ENCODE measurements around the gene PRELID3B. TPM values are rescaled to one million over a fixed set of nuclear protein-coding genes. Genes with fewer than 3 reads are reported as not detected.
A peak's percentile ranks its signal among the peaks of the same experiment; 100 is the strongest.

Gene PRELID3B
- total RNA-seq, 1 experiment from 2014 or later, result 181 TPM

- peaks cover 30% of the 10 kb centered on the region for H3K79me2 ChIP-seq (ENCODE audit: low read length)
- no peaks in the 10 kb centered on the region for H4K20me1 ChIP-seq (ENCODE audit: low read length)
- peak overlapping the region; percentile 99 for H3K4me2 ChIP-seq (ENCODE audit: low read length)
- H3K4me3 ChIP-seq (ENCODE audit: low read length), result peak overlapping the region; percentile 96
- intact Hi-C loops (cut with micrococcal nuclease), result no loop called here
- no peaks in the 10 kb centered on the region for H3K27me3 ChIP-seq (ENCODE audit: low read length)
- H3K9ac ChIP-seq (ENCODE audit: low read length), result peak overlapping the region; percentile 88
- H3K27ac ChIP-seq (ENCODE audit: low read length), result no peak overlapping the region
- H3K9me2 ChIP-seq (replicated peaks; ENCODE audit: low read length), result no peaks in the 10 kb centered on the region
- no peaks in the 10 kb centered on the region for H3F3A ChIP-seq (ENCODE audit: low read length, unreplicated experiment)
- TSS peak; percentile 47 for BruUV-seq (replicated peaks)
- H2AFZ ChIP-seq (ENCODE audit: low read length), result peak overlapping the region; percentile 90
- no peaks in the 10 kb centered on the region for H3K9me3 ChIP-seq (ENCODE audit: low read length)
- DNase-seq, result no peak
- POLR2A ChIA-PET (ENCODE audit: unreplicated experiment), result no interaction called here
- CTCF ChIA-PET, result no interaction called here
- ATAC-seq, result no peak
- TF ChIP-seq EZH2phosphoT487 (IDR thresholded peaks at IDR 0.05; ENCODE audit: borderline replicate concordance, low read length), result no peak
- TF ChIP-seq EZH2 (IDR thresholded peaks at IDR 0.05; ENCODE audit: low read length, unreplicated experiment), result no peak
- TF ChIP-seq CTCF (conservative IDR thresholded peaks at IDR 0.05; ENCODE audit: low read depth, low read length), result no peak
- H3K4me1 ChIP-seq (ENCODE audit: insufficient read depth, low read length), result peaks cover 28% of the 10 kb centered on the region
- H3K36me3 ChIP-seq (ENCODE audit: low read depth, low read length), result no peaks in the 10 kb centered on the region; the same call in 1 of the 2 replicates
Measured at GRCh38 chr20:59005523-59006166, 36.9 kb downstream of the PRELID3B start.

- no peaks in the 10 kb centered on the region for H3K9me3 ChIP-seq (ENCODE audit: low read length)
- no peaks in the 10 kb centered on the region for H4K20me1 ChIP-seq (ENCODE audit: low read length)
- peak overlapping the region; percentile 99 for H3K4me2 ChIP-seq (ENCODE audit: low read length)
- no peak overlapping the region for H3K27ac ChIP-seq (ENCODE audit: low read length)
- ChIA-PET POLR2A (ENCODE audit: unreplicated experiment) (no interaction called here), CTCF (no interaction called here)
- H3K36me3 ChIP-seq (ENCODE audit: low read depth, low read length), result no peaks in the 10 kb centered on the region; the same call in 1 of the 2 replicates
- peak overlapping the region; percentile 96; the same call in 1 of the 2 replicates for H3K4me3 ChIP-seq (ENCODE audit: low read length)
- TF ChIP-seq EZH2 (IDR thresholded peaks at IDR 0.05; ENCODE audit: low read length, unreplicated experiment) (no peak), CTCF (conservative IDR thresholded peaks at IDR 0.05; ENCODE audit: low read depth, low read length) (no peak), EZH2phosphoT487 (IDR thresholded peaks at IDR 0.05; ENCODE audit: borderline replicate concordance, low read length) (no peak)
- DNase-seq (no peak), ATAC-seq (no peak)
- peaks cover 30% of the 10 kb centered on the region for H3K79me2 ChIP-seq (ENCODE audit: low read length)
- intact Hi-C loops (cut with micrococcal nuclease), result no loop called here
- no peak overlapping the region for H3K9ac ChIP-seq (ENCODE audit: low read length)
- peaks cover 22% of the 10 kb centered on the region for H3K4me1 ChIP-seq (ENCODE audit: insufficient read depth, low read length)
- no peaks in the 10 kb centered on the region for H3K9me2 ChIP-seq (replicated peaks; ENCODE audit: low read length)
- no peak overlapping the region for H2AFZ ChIP-seq (ENCODE audit: low read length)
- H3K27me3 ChIP-seq (ENCODE audit: low read length), result no peaks in the 10 kb centered on the region
- no peaks in the 10 kb centered on the region for H3F3A ChIP-seq (ENCODE audit: low read length, unreplicated experiment)
- no TSS peak for BruUV-seq (replicated peaks)
Measured at GRCh38 chr20:59004763-59005522, 37.6 kb downstream of the PRELID3B start.

DNA sequence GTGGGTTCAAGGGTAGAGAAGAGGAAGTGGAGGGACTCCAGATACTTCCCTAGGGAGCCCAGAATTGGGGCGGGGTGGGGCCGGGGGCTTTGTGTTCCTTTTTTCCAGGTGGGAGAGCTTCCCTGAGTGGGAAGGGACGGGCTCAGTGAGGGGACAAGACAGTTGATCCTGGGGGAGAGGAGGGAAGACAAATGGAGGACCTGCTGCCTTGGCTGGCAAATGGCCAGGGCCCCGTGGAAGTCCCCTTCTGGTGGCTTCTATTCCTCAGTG is 38.2 kb downstream of the PRELID3B start:
- Histone ChIP-seq H3K9me3 (ENCODE audit: low read length) (no peaks in the 10 kb centered on the region), H4K20me1 (ENCODE audit: low read length) (no peaks in the 10 kb centered on the region), H3K27ac (ENCODE audit: low read length) (no peak overlapping the region), H3F3A (ENCODE audit: low read length, unreplicated experiment) (no peaks in the 10 kb centered on the region), H3K9me2 (replicated peaks; ENCODE audit: low read length) (no peaks in the 10 kb centered on the region), H3K4me3 (ENCODE audit: low read length) (no peak overlapping the region), H3K9ac (ENCODE audit: low read length) (no peak overlapping the region), H3K36me3 (ENCODE audit: low read depth, low read length) (no peaks in the 10 kb centered on the region; the same call in 1 of the 2 replicates), H3K27me3 (ENCODE audit: low read length) (no peaks in the 10 kb centered on the region), H2AFZ (ENCODE audit: low read length) (no peak overlapping the region), H3K4me2 (ENCODE audit: low read length) (no peak overlapping the region), H3K79me2 (ENCODE audit: low read length) (peaks cover 30% of the 10 kb centered on the region), H3K4me1 (ENCODE audit: insufficient read depth, low read length) (peaks cover 22% of the 10 kb centered on the region)
- no peak for TF ChIP-seq CTCF (conservative IDR thresholded peaks at IDR 0.05; ENCODE audit: low read depth, low read length)
- intact Hi-C loops (cut with micrococcal nuclease), result no loop called here
- ChIA-PET CTCF (no interaction called here), POLR2A (ENCODE audit: unreplicated experiment) (no interaction called here)
- no peak for DNase-seq
- no TSS peak for BruUV-seq (replicated peaks)
- no peak for ATAC-seq
